Measurements from ENCODE around the gene LHFPL4.

DNA sequence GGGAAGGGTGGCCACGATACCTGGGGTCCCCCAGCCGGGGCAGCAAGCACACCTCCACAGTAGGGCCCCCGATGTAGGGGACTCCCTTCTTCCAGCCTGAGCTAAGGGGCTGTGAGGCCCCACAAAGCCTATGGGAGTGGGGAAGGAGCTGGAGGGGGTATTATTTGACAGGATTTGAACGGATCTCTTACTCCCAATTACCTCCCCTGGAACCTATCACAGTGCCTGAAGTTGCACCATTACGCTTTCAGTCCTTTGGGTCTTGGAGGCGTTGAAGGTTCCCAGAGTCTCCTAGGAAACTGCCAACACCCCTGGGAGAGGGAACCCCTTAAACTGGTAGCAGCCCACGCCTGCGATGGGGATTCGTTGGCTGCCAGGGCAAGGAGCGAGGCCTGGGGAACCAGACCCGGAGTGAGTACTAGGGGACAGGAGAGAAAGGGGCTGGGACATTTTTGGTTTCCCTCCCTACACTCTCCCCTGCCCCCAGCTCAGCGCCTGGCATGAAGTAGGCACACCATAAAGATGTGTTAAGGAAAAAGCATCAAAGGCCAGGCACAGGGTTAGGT, 409 bp upstream of the LHFPL4 start:
- TF ChIP-seq, protein P1, sequence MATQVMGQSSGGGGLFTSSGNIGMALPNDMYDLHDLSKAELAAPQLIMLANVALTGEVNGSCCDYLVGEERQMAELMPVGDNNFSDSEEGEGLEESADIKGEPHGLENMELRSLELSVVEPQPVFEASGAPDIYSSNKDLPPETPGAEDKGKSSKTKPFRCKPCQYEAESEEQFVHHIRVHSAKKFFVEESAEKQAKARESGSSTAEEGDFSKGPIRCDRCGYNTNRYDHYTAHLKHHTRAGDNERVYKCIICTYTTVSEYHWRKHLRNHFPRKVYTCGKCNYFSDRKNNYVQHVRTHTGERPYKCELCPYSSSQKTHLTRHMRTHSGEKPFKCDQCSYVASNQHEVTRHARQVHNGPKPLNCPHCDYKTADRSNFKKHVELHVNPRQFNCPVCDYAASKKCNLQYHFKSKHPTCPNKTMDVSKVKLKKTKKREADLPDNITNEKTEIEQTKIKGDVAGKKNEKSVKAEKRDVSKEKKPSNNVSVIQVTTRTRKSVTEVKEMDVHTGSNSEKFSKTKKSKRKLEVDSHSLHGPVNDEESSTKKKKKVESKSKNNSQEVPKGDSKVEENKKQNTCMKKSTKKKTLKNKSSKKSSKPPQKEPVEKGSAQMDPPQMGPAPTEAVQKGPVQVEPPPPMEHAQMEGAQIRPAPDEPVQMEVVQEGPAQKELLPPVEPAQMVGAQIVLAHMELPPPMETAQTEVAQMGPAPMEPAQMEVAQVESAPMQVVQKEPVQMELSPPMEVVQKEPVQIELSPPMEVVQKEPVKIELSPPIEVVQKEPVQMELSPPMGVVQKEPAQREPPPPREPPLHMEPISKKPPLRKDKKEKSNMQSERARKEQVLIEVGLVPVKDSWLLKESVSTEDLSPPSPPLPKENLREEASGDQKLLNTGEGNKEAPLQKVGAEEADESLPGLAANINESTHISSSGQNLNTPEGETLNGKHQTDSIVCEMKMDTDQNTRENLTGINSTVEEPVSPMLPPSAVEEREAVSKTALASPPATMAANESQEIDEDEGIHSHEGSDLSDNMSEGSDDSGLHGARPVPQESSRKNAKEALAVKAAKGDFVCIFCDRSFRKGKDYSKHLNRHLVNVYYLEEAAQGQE (IDR thresholded peaks at IDR 0.05), result no peak
- TF ChIP-seq NR2F2 (IDR thresholded peaks at IDR 0.05) (no peak), CTCF (IDR thresholded peaks at IDR 0.05; ENCODE audit: low read depth, low read length, missing input control) (no peak), GABPA (IDR thresholded peaks at IDR 0.05 in 1 of 2, conservative IDR thresholded peaks at IDR 0.05 in 1 of 2) (no peak), JUND (IDR thresholded peaks at IDR 0.05) (no peak)

All from liver (tissue), 3 donors.